ENCODE data around the gene CWC22. TPM values are rescaled to one million over a fixed set of nuclear protein-coding genes. Genes with fewer than 3 reads are reported as not detected.

Gene CWC22
- total and polyA plus RNA-seq, 2 donors (not counting 1 experiment from before 2014, with no cell fraction given), result 6.4 to 22.5 TPM

GRCh38 chr2:179946810-179947615 is 60.1 kb downstream of the CWC22 start:
- no peak overlapping the region for H3K27ac ChIP-seq (ENCODE audit: insufficient read depth, low read length)
- no peaks in the 10 kb centered on the region for H3K27me3 ChIP-seq (ENCODE audit: control insufficient read depth, insufficient read depth, low read length)
- H3K4me2 ChIP-seq (ENCODE audit: extremely low read depth, insufficient read depth, low read length), result no peak overlapping the region
- peaks cover 7% of the 10 kb centered on the region for H3K36me3 ChIP-seq (ENCODE audit: control insufficient read depth, insufficient read depth, low read length)
- no peak overlapping the region for H3K4me3 ChIP-seq (replicated peaks in 1 of 4; ENCODE audit: control extremely low read depth in 1 of 4, insufficient read depth in 1 of 4, low read depth in 3 of 4, low read length in 4 of 4)
- H4K20me1 ChIP-seq (ENCODE audit: control insufficient read depth, extremely low read depth, insufficient read depth, low read length), result no peaks in the 10 kb centered on the region
- no peaks in the 10 kb centered on the region for H3K9me3 ChIP-seq (ENCODE audit: control insufficient read depth, insufficient read depth, low read depth, low read length)
- no peaks in the 10 kb centered on the region for H3K79me2 ChIP-seq (ENCODE audit: control insufficient read depth, insufficient read depth, low read length)
- no peaks in the 10 kb centered on the region for H3K4me1 ChIP-seq (ENCODE audit: control insufficient read depth, extremely low read depth, insufficient read depth, low read length)
- TF ChIP-seq EZH2 (IDR thresholded peaks at IDR 0.05; ENCODE audit: low read length, missing control alignments), result no peak
- no peak for TF ChIP-seq CTCF (conservative IDR thresholded peaks at IDR 0.05 in 1 of 2, IDR thresholded peaks at IDR 0.05 in 1 of 2; ENCODE audit: low read depth in 1 of 2, low read length in 2 of 2)
- H3K9ac ChIP-seq (ENCODE audit: insufficient read depth, low read length), result no peak overlapping the region
- no peak for DNase-seq (ENCODE audit: low read depth in 2 of 2)
- no peak overlapping the region for H2AFZ ChIP-seq (ENCODE audit: low read length)

GRCh38 chr2:179946346-179946745 is 60.8 kb downstream of the CWC22 start:
- Histone ChIP-seq H3K36me3 (ENCODE audit: control insufficient read depth, insufficient read depth, low read length) (peaks cover 3% of the 10 kb centered on the region), H2AFZ (ENCODE audit: low read length) (no peak overlapping the region)

GRCh38 chr2:179939259-179939658 is 67.8 kb downstream of the CWC22 start:
- Histone ChIP-seq H2AFZ (ENCODE audit: low read length) (no peak overlapping the region), H3K79me2 (ENCODE audit: control insufficient read depth, insufficient read depth, low read length) (no peaks in the 10 kb centered on the region), H3K36me3 (ENCODE audit: control insufficient read depth, insufficient read depth, low read length) (no peaks in the 10 kb centered on the region), H3K9me3 (ENCODE audit: control insufficient read depth, insufficient read depth, low read depth, low read length) (no peaks in the 10 kb centered on the region), H3K4me2 (ENCODE audit: extremely low read depth, insufficient read depth, low read length) (no peak overlapping the region), H3K4me1 (ENCODE audit: control insufficient read depth, extremely low read depth, insufficient read depth, low read length) (no peaks in the 10 kb centered on the region), H3K27me3 (ENCODE audit: control insufficient read depth, insufficient read depth, low read length) (no peaks in the 10 kb centered on the region), H3K4me3 (replicated peaks in 1 of 4; ENCODE audit: control extremely low read depth in 1 of 4, insufficient read depth in 1 of 4, low read depth in 3 of 4, low read length in 4 of 4) (no peak overlapping the region), H3K27ac (ENCODE audit: insufficient read depth, low read length) (no peak overlapping the region), H4K20me1 (ENCODE audit: control insufficient read depth, extremely low read depth, insufficient read depth, low read length) (no peaks in the 10 kb centered on the region), H3K9ac (ENCODE audit: insufficient read depth, low read length) (no peak overlapping the region)
- no peak for DNase-seq (ENCODE audit: low read depth in 2 of 2)
- TF ChIP-seq CTCF (conservative IDR thresholded peaks at IDR 0.05 in 1 of 2, IDR thresholded peaks at IDR 0.05 in 1 of 2; ENCODE audit: low read depth in 1 of 2, low read length in 2 of 2), result no peak
- no peak for TF ChIP-seq EZH2 (IDR thresholded peaks at IDR 0.05; ENCODE audit: low read length, missing control alignments)

More at GRCh38 chr2:179946346-179946745, 60.8 kb downstream of the CWC22 start:
- Histone ChIP-seq H3K27me3 (ENCODE audit: control insufficient read depth, insufficient read depth, low read length) (no peaks in the 10 kb centered on the region), H3K27ac (ENCODE audit: insufficient read depth, low read length) (no peak overlapping the region), H3K79me2 (ENCODE audit: control insufficient read depth, insufficient read depth, low read length) (no peaks in the 10 kb centered on the region), H3K4me1 (ENCODE audit: control insufficient read depth, extremely low read depth, insufficient read depth, low read length) (no peaks in the 10 kb centered on the region), H3K9ac (ENCODE audit: insufficient read depth, low read length) (no peak overlapping the region), H3K9me3 (ENCODE audit: control insufficient read depth, insufficient read depth, low read depth, low read length) (no peaks in the 10 kb centered on the region), H4K20me1 (ENCODE audit: control insufficient read depth, extremely low read depth, insufficient read depth, low read length) (no peaks in the 10 kb centered on the region), H3K4me3 (replicated peaks in 1 of 4; ENCODE audit: control extremely low read depth in 1 of 4, insufficient read depth in 1 of 4, low read depth in 3 of 4, low read length in 4 of 4) (no peak overlapping the region), H3K4me2 (ENCODE audit: extremely low read depth, insufficient read depth, low read length) (no peak overlapping the region)
- no peak for DNase-seq (ENCODE audit: low read depth in 2 of 2)
- TF ChIP-seq EZH2 (IDR thresholded peaks at IDR 0.05; ENCODE audit: low read length, missing control alignments), result no peak
- TF ChIP-seq CTCF (conservative IDR thresholded peaks at IDR 0.05 in 1 of 2, IDR thresholded peaks at IDR 0.05 in 1 of 2; ENCODE audit: low read depth in 1 of 2, low read length in 2 of 2), result no peak

All from fibroblast of lung (primary cell).